Neutrophil (primary cell): ENCODE measurements around the gene TAS2R8.

Experiments used
- H3K27ac ChIP-seq: fragments of 200-600 bp; sonication (generic); 2 replicates; pipeline ENCODE4 v1.5.1; 2016; ENCODE audit warnings: mild to moderate bottlenecking, moderate library complexity
- H3K27me3 ChIP-seq: fragments of 200-600 bp; sonication (generic); 2 replicates; pipeline ENCODE4 v1.6.0; 2016; ENCODE audit warnings: mild to moderate bottlenecking
- H3K36me3 ChIP-seq: fragments of 200-600 bp; sonication (generic); 2 replicates; pipeline ENCODE4 v1.5.1; 2017
- H3K4me1 ChIP-seq, 2 experiments: fragments of 200-600 bp in 1 of 2; sonication (generic) in 1 of 2; 1 replicate in 1 of 2; 2 replicates in 1 of 2; pipeline versions ENCODE4 v1.5.1 to v1.6.1; 2013 to 2016; ENCODE audit warnings: low read depth in 1 of 2, low read length in 1 of 2, mild to moderate bottlenecking in 1 of 2, moderate library complexity in 1 of 2; ENCODE audit not compliant: control insufficient read depth in 1 of 2, insufficient read depth in 1 of 2
- H3K4me3 ChIP-seq, 2 experiments: fragments of 200-600 bp in 1 of 2; sonication (generic) in 1 of 2; 1 replicate in 1 of 2; 2 replicates in 1 of 2; pipeline ENCODE4 v1.5.1; 2013 to 2016; ENCODE audit warnings: low read depth in 1 of 2, low read length in 1 of 2, mild to moderate bottlenecking in 1 of 2, moderate library complexity in 1 of 2
- H3K9me3 ChIP-seq: fragments of 200-600 bp; sonication (generic); 2 replicates; pipeline ENCODE4 v1.5.1; 2016
- CTCF ChIP-seq: fragments of 200-600 bp; sonication (generic); IDR thresholded peaks from 2 replicates; pipeline ENCODE4 v1.5.1; 2016; ENCODE audit warnings: antibody characterized with exemption

TAS2R8 gene

GRCh38 chr12:10783252-10783651, 23.8 kb downstream of the TAS2R8 start:
- Histone ChIP-seq H3K4me1 (no peaks in the 10 kb centered on the region), H3K4me3 (no peak overlapping the region), H3K36me3 (no peaks in the 10 kb centered on the region), H3K27ac (no peak overlapping the region), H3K27me3 (no peaks in the 10 kb centered on the region), H3K9me3 (no peaks in the 10 kb centered on the region)
- TF ChIP-seq CTCF: no peak

GRCh38 chr12:10779103-10779502, 28.0 kb downstream of the TAS2R8 start:
- TF ChIP-seq CTCF: no peak
- no peaks in the 10 kb centered on the region for H3K4me1 ChIP-seq
- peaks cover under 1% of the 10 kb centered on the region for H3K27me3 ChIP-seq
- no peak overlapping the region for H3K27ac ChIP-seq
- H3K36me3 ChIP-seq: no peaks in the 10 kb centered on the region
- H3K9me3 ChIP-seq: no peaks in the 10 kb centered on the region
- no peak overlapping the region for H3K4me3 ChIP-seq

GRCh38 chr12:10771132-10771733, 35.9 kb downstream of the TAS2R8 start:
- H3K4me1 ChIP-seq: no peaks in the 10 kb centered on the region
- no peak for TF ChIP-seq CTCF
- H3K27me3 ChIP-seq: peaks cover 72% of the 10 kb centered on the region
- no peaks in the 10 kb centered on the region for H3K9me3 ChIP-seq
- no peak overlapping the region for H3K27ac ChIP-seq
- H3K4me3 ChIP-seq: no peak overlapping the region
- H3K36me3 ChIP-seq: no peaks in the 10 kb centered on the region

- TF ChIP-seq CTCF: no peak
- peaks cover 22% of the 10 kb centered on the region for H3K27me3 ChIP-seq
- H3K4me1 ChIP-seq: no peaks in the 10 kb centered on the region
- no peaks in the 10 kb centered on the region for H3K36me3 ChIP-seq
- H3K27ac ChIP-seq: no peak overlapping the region
- no peaks in the 10 kb centered on the region for H3K9me3 ChIP-seq
- H3K4me3 ChIP-seq: no peak overlapping the region
Measured at GRCh38 chr12:10759657-10760056, 47.4 kb downstream of the TAS2R8 start.

- Histone ChIP-seq H3K27me3 (peaks cover 39% of the 10 kb centered on the region), H3K4me1 (no peaks in the 10 kb centered on the region), H3K9me3 (no peaks in the 10 kb centered on the region), H3K36me3 (no peaks in the 10 kb centered on the region), H3K27ac (no peak overlapping the region), H3K4me3 (no peak overlapping the region)
- TF ChIP-seq CTCF: no peak
Measured at GRCh38 chr12:10756194-10756593, 50.9 kb downstream of the TAS2R8 start.
